Measurements from ENCODE around the gene EXOC4. TPM values are rescaled to one million over a fixed set of nuclear protein-coding genes. Genes with fewer than 3 reads are reported as not detected.

EXOC4 gene
- total RNA-seq, 2 donors from 2014 or later: 106 to 115 TPM

- Mint-ChIP-seq H3K4me3 (no peak overlapping the region), H3K27ac (no peak overlapping the region), H3K36me3 (ENCODE audit: low read depth) (peaks cover 9% of the 10 kb centered on the region), H3K27me3 (ENCODE audit: insufficient read depth) (no peaks in the 10 kb centered on the region), H3K4me1 (no peaks in the 10 kb centered on the region), H3K9me3 (no peaks in the 10 kb centered on the region)
- no peak for TF ChIP-seq CTCF (conservative IDR thresholded peaks at IDR 0.05)
- H3K9ac ChIP-seq (ENCODE audit: extremely low read depth, low read length, poor library complexity, severe bottlenecking): no peak overlapping the region
- H3K4me1 ChIP-seq (ENCODE audit: control insufficient read depth, insufficient read depth, low read length): no peaks in the 10 kb centered on the region
- H3K9me3 ChIP-seq (ENCODE audit: control insufficient read depth, low read length): no peaks in the 10 kb centered on the region
- no peak overlapping the region for H3K4me3 ChIP-seq (ENCODE audit: low read length)
- H3K27ac ChIP-seq (ENCODE audit: low read depth, low read length): no peak overlapping the region
- no peak for DNase-seq
- no peaks in the 10 kb centered on the region for H3K36me3 ChIP-seq (ENCODE audit: control insufficient read depth, insufficient read depth, low read length)
- no peaks in the 10 kb centered on the region for H3K27me3 ChIP-seq (ENCODE audit: control insufficient read depth, insufficient read depth, low read length, poor library complexity, severe bottlenecking)
Measured at GRCh38 chr7:133265821-133266220, 12.9 kb downstream of the EXOC4 start.

GRCh38 chr7:133268355-133268754 is 15.5 kb downstream of the EXOC4 start:
- DNase-seq: no peak
- WGBS, 2 experiments (ENCODE audit: insufficient coverage in 1 of 2, insufficient read length in 1 of 2): 91 to 100% methylated on average over 1 to 2 of the region's 2 CpGs
- Mint-ChIP-seq H3K36me3 (ENCODE audit: low read depth) (peaks cover 9% of the 10 kb centered on the region), H3K27ac (no peak overlapping the region), H3K4me1 (peaks cover 7% of the 10 kb centered on the region), H3K27me3 (ENCODE audit: insufficient read depth) (no peaks in the 10 kb centered on the region), H3K4me3 (no peak overlapping the region), H3K9me3 (no peaks in the 10 kb centered on the region)
- Histone ChIP-seq H3K4me1 (ENCODE audit: control insufficient read depth, insufficient read depth, low read length) (no peaks in the 10 kb centered on the region), H3K36me3 (ENCODE audit: control insufficient read depth, insufficient read depth, low read length) (no peaks in the 10 kb centered on the region), H3K9me3 (ENCODE audit: control insufficient read depth, low read length) (no peaks in the 10 kb centered on the region), H3K27ac (ENCODE audit: low read depth, low read length) (no peak overlapping the region), H3K27me3 (ENCODE audit: control insufficient read depth, insufficient read depth, low read length, poor library complexity, severe bottlenecking) (no peaks in the 10 kb centered on the region), H3K4me3 (ENCODE audit: low read length) (no peak overlapping the region), H3K9ac (ENCODE audit: extremely low read depth, low read length, poor library complexity, severe bottlenecking) (no peak overlapping the region)
- no peak for TF ChIP-seq CTCF (conservative IDR thresholded peaks at IDR 0.05)

GRCh38 chr7:133272336-133272735 is 19.5 kb downstream of the EXOC4 start:
- no peak overlapping the region for H3K4me3 ChIP-seq (ENCODE audit: low read length)
- DNase-seq: no peak
- TF ChIP-seq CTCF (conservative IDR thresholded peaks at IDR 0.05): no peak
- Mint-ChIP-seq H3K4me3 (no peak overlapping the region), H3K36me3 (ENCODE audit: low read depth) (peaks cover 23% of the 10 kb centered on the region), H3K27me3 (ENCODE audit: insufficient read depth) (no peaks in the 10 kb centered on the region), H3K27ac (no peak overlapping the region), H3K4me1 (peaks cover 7% of the 10 kb centered on the region), H3K9me3 (no peaks in the 10 kb centered on the region)
- 92 to 100% methylated on average over 1 to 2 of the region's 2 CpGs for WGBS, 2 experiments (ENCODE audit: insufficient coverage in 1 of 2, insufficient read length in 1 of 2)
- H3K9me3 ChIP-seq (ENCODE audit: control insufficient read depth, low read length): no peaks in the 10 kb centered on the region
- H3K9ac ChIP-seq (ENCODE audit: extremely low read depth, low read length, poor library complexity, severe bottlenecking): no peak overlapping the region
- no peaks in the 10 kb centered on the region for H3K27me3 ChIP-seq (ENCODE audit: control insufficient read depth, insufficient read depth, low read length, poor library complexity, severe bottlenecking)
- no peak overlapping the region for H3K27ac ChIP-seq (ENCODE audit: low read depth, low read length)
- H3K4me1 ChIP-seq (ENCODE audit: control insufficient read depth, insufficient read depth, low read length): no peaks in the 10 kb centered on the region
- peaks cover 25% of the 10 kb centered on the region for H3K36me3 ChIP-seq (ENCODE audit: control insufficient read depth, insufficient read depth, low read length)
